HTERT RPE-1 (cell line): Measurements from ENCODE around the gene ZNFX1.
"Not testable (repeated sequence)": the region's sequence is repeated elsewhere in the genome, so short reads cannot be mapped to it uniquely, and the experiment has no call there.

Experiments used
- in situ Hi-C: fragments of 300-500 bp; cut with MboI; formaldehyde crosslinking; loops from 4 replicates; pipeline ENCODE4 v1.14.3; 2020; ENCODE audit warnings: low sequenced_read_pairs

ZNFX1 gene

GRCh38 chr20:49216991-49217578 is 60.8 kb downstream of the ZNFX1 start:
- in situ Hi-C loops = no loop called here

- in situ Hi-C loops = no loop called here
Observed at GRCh38 chr20:49215232-49215631, 62.6 kb downstream of the ZNFX1 start.

- in situ Hi-C loops = no loop called here
Observed at GRCh38 chr20:49214571-49214970, 63.3 kb downstream of the ZNFX1 start.

GRCh38 chr20:49210757-49211110 is 67.1 kb downstream of the ZNFX1 start:
- in situ Hi-C loops = no loop called here

- in situ Hi-C loops = no loop called here
Observed at GRCh38 chr20:49210101-49210756, 67.6 kb downstream of the ZNFX1 start.

- in situ Hi-C loops = no loop called here
Observed at GRCh38 chr20:49207076-49207475, 70.8 kb downstream of the ZNFX1 start.

GRCh38 chr20:49203746-49204145 is 74.1 kb downstream of the ZNFX1 start:
- in situ Hi-C loops = no loop called here

GRCh38 chr20:49203011-49203410 is 74.8 kb downstream of the ZNFX1 start:
- in situ Hi-C loops = no loop called here

GRCh38 chr20:49199729-49200293 is 78.0 kb downstream of the ZNFX1 start:
- in situ Hi-C loops = no loop called here

GRCh38 chr20:49192944-49193518 is 84.8 kb downstream of the ZNFX1 start:
- in situ Hi-C loops = not testable (repeated sequence)
